ENCODE results near the gene EBF3.

The EBF3 gene

DNA sequence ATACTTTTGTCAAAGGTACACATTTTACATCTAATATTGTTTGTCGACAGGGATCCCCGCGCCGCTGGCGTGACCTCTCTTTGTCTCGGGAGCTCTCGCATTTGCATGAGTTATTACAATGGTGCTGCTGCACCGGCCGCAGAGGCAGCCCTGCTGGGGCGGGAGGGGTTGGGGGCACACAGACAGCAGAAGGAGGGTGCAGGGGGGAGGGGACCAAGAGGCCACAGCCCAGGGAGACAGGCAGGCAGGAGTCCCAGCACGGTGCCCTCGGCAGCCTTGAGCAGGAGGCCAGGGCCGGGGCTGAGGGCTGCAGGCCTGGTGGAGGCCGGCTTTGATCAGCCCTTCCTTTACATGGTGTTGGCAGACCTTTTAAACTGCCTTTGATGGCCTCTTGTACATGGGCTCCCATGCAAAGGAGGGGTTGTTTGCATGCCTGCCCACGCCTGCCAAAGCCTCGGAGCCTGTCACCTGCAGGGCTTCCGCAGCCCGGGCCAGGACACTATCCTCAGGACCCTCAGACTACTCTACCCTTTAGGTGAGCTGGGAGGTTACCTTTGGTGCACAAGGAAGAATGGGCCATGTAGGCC, 95.5 kb downstream of the EBF3 start:
- DNase-seq = no peak

DNA sequence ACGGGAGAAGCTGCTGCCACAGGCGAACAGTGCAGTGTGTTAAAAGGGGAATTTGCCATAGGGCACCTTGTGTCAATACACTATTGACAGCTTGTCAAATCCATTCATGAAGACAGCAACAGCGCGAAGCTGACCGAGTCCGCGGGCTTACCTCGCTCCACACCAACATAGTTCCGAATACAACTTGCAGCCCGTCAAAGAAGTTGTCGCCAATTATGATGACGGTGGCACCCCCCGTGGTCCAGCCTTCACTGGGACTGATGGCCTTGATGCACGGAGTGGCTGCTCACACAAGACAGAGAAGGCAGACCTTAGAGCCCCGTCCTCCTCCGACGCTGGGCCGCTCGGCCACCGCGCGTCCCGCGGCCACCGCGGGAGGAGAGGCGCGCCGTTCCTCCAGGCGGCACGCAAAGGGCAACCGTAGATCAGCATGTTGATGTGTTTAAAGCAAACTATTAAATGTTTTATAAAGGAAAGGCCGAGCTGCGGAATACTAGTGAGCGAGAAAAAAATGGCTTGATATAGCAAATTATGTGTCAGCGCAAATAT, 96.4 kb downstream of the EBF3 start:
- DNase-seq = no peak

DNA sequence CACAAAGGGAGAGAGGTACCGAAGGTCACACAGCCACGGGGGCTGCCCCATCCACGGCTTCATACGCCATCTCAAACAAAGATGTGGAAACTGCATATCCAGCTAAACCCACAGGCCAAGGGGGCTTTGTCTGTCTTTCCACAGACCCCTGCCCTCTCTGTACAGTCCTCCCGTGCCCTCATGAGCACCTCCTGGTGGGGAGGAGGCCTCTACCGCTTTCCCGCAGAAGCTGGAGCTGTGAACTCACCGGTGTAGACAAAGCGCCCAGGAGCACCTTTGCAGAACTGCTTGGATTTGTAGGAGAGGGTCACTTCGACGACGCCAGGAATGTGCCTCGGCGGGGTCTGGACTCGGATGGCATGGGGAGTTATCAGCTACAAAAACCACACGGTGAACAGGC, 97.2 kb downstream of the EBF3 start:
- no peak for DNase-seq

- no peak for DNase-seq
Measured at GRCh38 chr10:129865960-129866359, 98.1 kb downstream of the EBF3 start.

DNA sequence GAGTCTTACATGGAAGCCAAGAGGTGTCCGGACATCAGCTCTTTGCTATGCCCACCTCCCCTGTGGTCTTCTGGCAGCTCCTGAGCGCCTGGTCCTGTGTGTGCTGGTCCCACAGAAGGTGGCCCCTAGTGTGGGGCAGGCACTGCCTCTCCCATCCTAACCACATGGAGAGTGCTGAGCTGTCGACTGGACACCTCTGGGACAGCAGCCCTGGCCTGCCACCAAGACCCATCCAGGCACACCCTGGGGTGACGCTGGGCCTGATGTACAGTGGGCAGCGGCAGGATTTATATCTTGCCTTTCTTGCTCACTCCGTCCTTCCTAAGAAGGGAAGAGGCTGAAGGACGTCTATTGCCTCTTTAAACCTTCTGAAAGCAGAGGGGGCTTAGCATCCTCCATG, 98.7 kb downstream of the EBF3 start:
- DNase-seq = no peak

- DNase-seq = no peak
Measured at GRCh38 chr10:129864601-129865126, 99.4 kb downstream of the EBF3 start.

- no peak for DNase-seq
Measured at GRCh38 chr10:129864082-129864481, 100.0 kb downstream of the EBF3 start.

DNA sequence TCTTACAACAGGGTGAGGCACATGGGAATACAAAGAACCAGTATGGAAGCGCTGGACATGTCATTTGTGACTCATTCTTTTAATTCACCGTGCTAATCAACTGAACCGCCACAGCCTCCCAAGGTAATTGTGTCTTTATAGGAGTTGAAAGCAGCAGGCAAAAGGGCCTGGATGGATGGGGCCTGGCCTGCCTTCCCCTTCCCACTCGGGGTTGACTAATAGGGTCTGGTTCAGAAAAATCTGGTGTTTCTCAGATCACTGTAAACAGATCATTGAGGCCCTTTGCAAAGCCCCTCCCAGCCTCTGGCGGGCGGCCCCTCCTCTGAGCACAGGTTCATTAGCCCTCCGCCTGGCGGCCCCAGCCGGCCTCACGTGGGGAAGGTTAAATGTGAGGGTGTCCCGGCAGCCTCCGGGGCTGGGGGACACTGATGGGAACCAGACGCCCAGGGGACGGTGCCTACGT, 100.8 kb downstream of the EBF3 start:
- no peak for DNase-seq

DNA sequence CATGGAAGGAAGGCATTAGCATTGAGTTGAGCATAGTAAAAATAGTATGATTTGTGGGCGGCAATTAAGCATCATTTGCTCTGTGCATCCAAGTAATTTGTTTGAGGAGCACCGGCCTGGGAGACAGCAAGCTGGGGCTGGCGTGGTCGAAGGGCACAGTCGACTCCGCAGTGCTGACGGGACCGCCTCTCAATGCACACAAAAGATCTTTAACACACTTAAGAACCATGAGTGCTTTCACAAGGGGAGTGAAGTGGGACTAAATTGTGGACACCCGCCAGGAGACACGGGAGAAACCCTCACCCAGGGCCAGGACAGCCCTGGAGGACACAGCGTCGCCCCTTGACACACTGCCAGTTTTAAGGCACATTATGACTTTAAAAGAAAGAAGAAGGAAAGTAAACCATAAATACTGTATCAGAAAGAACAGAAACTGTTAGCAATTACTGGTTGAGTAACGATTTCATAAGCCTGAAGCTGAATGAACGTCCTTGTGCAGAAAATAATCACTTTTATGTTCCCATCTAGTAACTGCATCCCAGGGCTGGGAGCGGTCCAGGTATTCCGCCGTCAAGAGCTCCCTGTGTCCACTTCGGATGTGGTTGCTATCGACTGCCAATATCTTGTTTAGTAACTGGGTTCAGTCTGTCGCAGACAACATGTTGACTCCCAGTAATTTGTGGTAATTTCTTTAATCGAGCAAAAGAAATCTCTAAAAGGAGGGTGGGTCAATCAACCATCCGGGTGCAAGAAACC, 102.1 kb downstream of the EBF3 start:
- DNase-seq = no peak

GRCh38 chr10:129860396-129860795, 103.7 kb downstream of the EBF3 start:
- no peak for DNase-seq

DNA sequence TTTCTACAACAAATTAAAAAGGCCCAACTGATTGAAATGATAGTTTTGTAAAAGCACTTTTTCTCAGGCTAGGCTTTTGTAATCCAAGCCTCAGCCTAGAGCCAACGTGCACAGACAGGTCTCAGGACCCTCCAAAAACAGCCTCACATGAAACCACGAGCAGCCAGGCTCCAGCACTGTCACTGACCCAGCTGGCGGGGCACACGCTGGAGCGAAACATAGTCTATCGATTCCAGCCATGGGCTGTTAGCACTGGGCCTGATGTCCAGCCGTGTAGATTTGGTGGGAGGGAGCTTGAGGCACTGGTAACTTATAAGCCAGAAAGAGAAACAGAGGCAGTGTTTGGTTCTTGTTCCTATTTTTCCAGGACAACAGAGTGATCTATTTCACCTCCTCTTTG, 104.5 kb downstream of the EBF3 start:
- no peak for DNase-seq

GRCh38 chr10:129857242-129857960, 106.7 kb downstream of the EBF3 start:
- DNase-seq = no peak

DNA sequence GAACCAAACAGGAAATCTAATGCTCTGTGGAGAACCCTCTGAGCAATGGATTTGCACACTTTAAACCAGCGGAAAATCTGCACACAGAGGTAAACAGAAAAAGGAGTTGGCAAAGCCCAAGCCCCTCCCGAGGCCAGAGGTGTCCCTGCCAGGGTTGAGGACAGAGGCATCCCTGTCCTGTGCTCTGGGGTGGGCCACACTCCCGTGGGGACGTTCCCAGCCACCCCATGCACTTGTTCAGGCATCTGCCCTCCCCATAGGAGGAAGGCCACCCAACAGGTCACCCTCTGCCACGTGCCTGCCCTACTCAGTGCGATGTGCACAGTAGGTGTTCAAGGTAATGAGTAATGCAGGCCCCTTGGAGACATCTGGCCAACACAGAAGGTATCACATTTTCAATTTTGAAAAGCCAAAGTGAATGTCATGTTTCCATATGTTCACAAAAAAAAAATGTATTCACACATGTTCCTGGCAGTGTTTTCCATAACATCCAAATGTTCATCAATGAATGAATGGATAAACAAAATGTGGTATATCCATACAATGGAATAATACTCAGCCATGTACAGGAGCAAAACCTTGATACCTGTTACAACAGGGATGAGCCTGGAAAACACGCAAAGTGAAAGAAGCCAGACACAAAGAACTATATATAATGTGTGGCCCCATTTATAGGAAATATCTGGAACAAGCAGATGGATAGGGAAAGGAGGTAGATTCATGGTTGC, 108.1 kb downstream of the EBF3 start:
- DNase-seq = no peak

DNA sequence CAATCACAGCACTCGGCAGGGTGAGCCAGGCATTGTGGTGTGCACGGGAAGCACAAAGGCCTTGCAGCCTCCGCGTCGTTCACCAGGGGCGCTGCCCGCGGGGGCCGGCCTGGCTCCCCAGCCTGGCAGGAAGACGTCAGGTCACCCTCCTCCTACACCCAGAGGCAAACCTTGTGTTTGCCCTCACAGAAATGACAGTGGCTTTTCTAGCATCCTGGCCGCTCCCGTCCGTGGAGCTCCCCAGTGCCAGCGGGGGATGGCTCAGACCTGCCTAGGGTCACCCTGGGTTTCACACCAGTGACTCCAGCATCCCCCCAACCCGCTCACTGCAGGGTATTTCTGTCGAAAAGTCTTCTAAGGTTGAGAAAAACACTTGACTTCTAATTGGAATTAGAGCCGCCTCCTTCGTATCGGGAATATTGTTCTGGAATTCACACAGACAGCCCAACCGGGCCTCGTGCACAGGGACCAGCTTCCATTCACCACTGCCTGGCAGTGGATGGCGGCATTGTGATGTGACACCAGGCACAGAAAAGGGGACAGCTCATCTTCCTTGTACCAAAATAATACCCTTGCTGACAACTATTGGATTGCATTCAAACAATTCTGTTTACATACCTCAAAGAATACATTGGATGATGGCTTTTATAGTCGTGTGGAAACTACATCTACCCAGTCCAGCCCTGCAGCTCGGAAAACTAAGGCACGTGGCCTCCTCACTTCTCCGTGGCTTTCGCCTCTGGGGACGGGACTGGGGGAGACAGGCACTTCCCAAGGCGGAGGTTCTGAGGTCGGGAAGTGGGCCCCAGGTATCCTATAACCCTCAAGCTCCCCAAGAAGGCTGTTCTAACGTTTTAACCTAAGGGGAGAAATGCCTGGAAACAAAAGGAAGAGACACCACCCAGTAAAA, 109.0 kb downstream of the EBF3 start:
- no peak for DNase-seq

DNA sequence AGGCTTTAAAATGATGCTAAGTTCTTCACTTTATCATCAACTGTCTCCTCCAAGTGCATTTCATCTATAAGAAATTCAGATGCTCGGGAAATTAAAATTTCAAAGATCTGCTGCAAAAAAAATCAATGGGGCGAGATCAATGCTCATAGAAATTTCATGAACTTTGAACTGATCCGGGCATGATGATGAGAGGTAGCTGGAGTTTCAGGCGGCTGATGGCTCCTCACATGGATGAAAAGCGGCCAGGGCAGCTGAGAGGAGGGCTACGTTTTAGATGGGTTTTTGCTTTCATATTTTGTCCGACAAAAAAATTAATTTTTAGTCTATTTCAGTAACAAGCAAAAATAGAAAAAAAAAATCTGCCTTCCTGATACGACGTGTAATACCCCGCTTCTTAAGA, 109.9 kb downstream of the EBF3 start:
- no peak for DNase-seq

DNA sequence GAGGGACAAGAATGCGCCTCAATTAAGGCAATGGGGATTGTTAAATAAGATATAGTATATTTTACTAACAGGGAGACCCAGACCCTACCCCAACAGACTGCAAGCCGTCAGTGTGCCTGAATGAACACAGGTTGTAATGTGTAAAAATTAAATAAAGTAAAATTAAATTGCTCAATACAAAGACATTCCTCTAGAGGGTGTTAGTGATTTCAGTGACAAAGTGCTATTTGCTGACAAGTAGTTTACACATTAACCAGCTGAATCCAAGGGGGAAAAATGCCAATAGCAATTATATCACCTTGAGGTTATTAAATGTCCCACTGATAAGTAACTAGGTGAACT, 110.5 kb downstream of the EBF3 start:
- no peak for DNase-seq

- DNase-seq = no peak
Measured at GRCh38 chr10:129852829-129853561, 111.1 kb downstream of the EBF3 start.

- no peak for DNase-seq
Measured at GRCh38 chr10:129851941-129852640, 112.0 kb downstream of the EBF3 start.

DNA sequence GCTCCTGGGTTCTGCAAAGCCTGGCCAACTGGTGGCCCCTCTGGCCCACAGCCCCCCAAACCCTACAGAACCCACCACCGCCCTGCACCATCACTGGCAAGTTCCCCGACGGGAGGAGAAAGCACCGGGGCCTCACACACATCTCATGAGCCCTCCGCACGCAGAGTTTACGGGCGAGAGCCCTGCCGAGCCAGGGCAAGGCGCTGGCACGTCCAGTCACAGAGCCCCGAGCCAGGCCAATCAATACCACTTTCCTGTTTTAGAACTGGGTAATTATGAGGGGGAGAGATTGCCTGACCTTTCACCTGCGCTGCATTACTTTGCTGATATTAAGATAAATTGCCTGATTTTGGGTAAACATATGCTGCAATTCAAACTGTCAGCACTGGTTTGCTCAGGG, 113.3 kb downstream of the EBF3 start:
- DNase-seq = no peak

DNA sequence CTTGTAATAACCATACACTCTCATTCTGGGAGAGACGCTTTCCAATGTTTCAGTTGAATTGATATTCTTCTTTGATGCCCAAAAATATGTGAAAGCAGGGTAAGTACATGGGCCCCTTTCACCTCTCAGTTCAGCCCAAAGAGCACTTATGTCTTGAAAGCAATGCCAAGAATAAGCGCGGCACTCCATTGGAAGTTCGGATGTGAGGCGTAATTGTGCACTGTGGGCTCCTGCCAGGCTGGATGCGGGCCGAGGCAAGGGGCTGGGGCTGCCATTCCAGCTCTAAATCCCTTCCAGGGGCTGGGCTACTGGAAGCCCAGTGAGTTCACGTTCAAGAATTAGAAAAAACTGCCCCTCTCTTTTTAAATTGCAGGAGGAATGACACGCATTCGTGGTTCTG, 113.8 kb downstream of the EBF3 start:
- no peak for DNase-seq

- DNase-seq = no peak
Measured at GRCh38 chr10:129849853-129850252, 114.2 kb downstream of the EBF3 start.
